GM21367 (cell line): ENCODE measurements around the gene IGF2BP2.

ENCODE experiments used
- ATAC-seq: cut with Tn5 transposase; IDR thresholded peaks from one replicate; pipeline ENCODE4 v1.9.1; 2021; ENCODE audit not compliant: unreplicated experiment

IGF2BP2 gene

DNA sequence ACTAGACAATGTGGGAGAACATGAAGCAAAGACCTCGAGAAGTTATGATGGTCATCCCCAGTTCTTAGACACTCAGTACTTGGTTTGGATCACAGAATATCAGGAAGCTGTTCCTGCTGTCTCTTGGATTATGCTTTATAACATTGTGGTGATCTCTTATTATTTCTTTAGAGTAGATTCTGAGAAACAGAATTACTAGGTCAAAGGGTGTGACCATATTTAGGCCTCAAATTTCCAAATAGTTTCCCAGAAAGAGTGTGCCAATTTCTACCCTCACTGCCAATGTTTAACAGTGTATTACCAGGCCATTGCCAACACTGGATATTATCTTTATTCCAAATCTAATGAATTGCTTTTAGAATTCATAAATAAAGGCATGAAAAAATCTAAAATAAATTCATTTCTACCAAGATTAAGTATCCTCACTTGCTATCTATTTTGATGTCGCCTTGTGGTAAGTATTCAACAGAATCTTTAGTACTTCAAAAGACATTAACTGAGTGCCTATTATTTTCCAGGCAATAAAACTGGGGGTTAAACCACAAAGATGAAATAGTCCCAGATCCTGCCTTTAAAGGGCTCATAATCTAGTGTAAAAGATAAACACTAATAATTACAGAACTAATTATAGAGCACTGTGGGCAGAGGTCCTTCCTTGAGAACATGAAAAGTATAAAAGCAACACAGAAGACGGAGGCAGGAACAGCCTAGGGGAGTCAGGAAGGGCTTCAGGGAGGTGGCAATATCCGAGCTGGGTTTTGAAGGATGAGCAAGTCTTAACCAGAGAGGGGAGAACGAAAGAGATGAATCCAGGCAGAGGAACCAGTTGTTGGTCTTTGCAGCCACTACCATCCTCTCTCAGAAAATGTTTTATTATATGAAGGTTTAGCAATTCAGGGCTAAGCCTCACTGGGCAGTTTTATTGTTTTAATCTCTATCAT, 86.8 kb downstream of the IGF2BP2 start:
- no peak for ATAC-seq

GRCh38 chr3:185737020-185737419, 87.8 kb downstream of the IGF2BP2 start:
- ATAC-seq = no peak

- ATAC-seq = no peak
Observed at GRCh38 chr3:185734725-185735096, 90.1 kb downstream of the IGF2BP2 start.

- peak; percentile 51 for ATAC-seq
Observed at GRCh38 chr3:185733980-185734724, 90.7 kb downstream of the IGF2BP2 start.

DNA sequence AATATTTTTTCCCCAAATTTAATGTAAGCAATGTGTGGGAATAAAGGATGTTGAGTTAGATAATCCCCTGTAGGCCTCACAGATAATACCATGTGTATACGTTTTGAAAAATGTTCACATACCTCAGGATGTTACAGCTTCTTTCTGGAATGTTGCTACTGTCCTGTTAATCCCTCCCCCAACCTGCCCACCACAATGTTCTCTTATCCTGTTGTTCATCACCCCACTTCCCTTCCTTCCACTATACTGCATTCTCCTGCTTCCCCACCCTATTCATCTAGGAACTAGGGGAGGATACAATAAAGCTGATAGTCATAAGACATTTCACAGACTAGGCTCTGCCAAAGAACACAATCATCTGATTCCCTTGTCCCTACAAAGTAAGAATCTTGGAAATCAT, 92.1 kb downstream of the IGF2BP2 start:
- no peak for ATAC-seq

DNA sequence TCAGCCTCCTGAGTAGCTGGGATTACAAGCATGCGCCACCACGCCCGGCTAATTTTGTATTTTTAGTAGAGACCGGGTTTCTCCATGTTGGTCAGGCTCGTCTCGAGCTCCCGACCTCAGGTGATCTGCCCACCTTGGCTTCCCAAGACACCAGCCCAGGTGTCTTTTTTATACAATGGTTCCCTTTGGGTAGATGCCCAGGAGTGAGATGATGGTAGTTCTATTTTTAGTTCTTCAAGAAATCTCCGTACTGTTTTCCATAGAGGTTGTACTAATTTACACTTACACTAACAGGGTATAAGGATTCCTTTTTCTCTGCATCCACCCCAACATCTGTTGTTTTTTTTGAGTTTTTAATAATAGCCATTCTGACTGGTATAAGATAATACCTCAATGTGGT, 94.3 kb downstream of the IGF2BP2 start:
- ATAC-seq = no peak

GRCh38 chr3:185729337-185730055, 95.3 kb downstream of the IGF2BP2 start:
- no peak for ATAC-seq

DNA sequence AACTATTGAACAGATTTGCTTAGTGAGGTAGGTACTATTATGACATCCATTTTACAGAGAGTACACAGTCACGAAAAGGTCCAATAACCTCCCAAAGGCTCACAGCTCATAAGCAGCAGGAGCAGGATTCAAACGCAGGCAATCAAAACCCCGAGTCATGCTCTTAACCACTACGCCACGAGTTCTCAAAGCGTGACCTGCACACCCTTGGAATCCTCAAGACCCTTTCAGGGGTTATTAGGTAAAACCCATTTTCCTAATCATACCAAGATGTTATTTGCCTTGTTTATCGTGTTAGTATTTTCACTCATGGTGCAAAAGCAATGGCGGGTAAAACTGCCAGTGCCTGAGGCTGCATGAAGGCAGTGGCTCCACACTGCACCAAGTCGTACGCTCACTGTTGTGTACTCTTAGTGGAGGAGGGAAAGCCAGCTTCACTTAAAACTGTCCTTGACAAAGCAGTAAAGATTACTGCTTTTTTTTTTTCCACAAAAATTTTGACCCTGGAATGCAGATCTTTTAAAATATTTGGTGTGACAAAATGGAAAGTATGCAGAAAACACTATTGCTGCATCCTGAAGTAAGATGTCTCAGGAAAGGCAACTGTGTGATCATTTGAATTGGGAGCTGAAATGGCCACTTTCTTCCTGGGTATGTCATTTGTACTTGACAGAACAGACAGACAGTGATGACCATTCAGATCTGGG, 96.1 kb downstream of the IGF2BP2 start:
- ATAC-seq = no peak

GRCh38 chr3:185727873-185728272, 97.0 kb downstream of the IGF2BP2 start:
- ATAC-seq = no peak

GRCh38 chr3:185726254-185726967, 98.4 kb downstream of the IGF2BP2 start:
- no peak for ATAC-seq

DNA sequence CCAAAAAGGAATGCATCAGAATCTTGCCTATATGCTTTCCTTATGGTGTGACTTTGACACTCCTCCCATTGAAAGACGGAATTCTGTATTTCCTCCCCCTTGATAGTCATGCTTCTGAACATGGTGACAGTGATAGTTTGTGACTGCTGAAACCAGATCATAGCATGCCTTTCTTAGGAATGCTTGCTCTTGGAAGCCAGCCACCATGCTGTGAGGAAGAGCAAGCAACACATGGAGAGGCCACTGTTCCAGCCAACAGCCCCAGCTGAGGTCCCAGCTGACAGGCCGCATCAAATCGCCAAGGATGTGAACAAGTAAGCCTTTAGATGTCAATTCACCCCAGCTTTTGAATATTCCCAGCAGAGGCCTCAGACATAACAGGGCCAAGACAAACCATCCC, 100.1 kb downstream of the IGF2BP2 start:
- no peak for ATAC-seq

- no peak for ATAC-seq
Observed at GRCh38 chr3:185724251-185724650, 100.6 kb downstream of the IGF2BP2 start.

DNA sequence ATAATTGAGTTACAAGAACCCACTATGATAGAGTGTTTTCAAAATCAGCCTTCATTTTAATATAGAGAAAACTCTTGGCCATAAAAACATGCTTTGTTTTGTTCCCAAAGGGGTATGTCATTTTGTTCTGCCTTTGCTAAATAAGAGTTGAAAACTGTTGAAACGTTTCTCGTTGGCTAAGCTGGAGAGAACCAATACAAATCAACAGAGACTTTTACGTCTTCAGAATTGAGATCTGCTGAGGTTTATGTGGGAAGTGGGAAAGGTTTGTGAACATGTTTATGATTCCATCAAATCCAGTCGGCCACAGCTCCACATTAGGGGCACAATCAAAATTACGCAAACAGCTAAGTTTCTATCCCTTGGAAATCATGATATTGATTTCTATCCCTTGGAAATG, 102.0 kb downstream of the IGF2BP2 start:
- ATAC-seq = no peak

GRCh38 chr3:185721970-185722369, 102.9 kb downstream of the IGF2BP2 start:
- ATAC-seq = no peak

DNA sequence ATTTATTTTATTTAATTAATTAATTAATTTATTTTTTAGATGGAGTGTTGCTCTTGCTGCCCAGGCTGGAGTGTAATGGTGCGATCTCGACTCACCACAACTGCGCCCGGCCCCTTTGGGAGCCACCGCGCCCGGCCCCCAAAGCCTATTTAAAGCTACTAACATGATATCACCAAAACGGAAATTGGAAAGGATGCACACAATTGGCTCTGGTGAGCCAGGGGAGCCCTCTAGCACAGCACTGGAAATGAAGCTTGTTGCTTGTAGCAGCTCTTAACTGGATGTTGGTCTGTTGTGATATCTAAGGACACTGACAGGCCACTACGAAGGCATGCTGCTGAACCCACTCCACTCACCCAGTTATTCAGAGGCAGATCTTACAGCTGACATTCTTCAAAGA, 104.5 kb downstream of the IGF2BP2 start:
- ATAC-seq = no peak

DNA sequence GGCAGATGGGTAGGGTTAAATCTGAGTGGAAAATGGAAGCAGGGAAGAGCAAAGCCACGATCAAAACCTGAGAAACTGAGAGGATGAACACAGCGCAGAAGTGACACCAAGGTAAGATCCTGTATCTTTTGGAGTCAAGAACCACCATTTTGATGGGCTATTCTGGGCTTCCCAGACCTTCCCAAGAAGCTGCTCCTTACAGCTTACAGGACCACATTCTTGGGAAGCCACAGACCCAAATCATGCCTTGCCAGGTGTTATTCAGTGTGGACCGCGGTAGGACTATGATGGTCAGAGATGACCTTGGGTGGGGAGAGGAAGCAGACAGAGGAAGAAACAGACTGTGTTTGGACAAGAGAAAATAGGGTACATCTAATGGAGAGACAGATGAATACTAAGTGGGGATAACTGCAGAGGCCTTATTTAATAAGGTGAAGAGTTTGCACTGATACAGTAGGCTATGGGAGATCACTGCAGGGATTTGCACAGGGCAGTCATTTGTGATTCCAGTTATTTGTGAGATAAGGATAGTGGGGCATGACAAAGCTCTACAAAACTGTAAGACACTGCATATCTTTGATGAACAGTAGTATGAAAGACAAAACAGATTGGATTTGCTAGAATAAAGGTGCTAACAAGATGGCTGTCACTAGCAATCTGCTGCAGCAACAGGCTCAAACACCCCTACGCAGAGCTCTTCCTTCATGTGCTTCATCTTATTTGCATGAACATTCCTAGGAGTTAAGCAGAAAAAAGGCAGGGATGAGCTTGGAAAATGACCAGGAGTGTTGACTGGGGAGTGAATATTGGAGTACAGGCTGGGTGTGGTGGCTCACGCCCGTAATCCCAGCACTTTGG, 105.9 kb downstream of the IGF2BP2 start:
- no peak for ATAC-seq

DNA sequence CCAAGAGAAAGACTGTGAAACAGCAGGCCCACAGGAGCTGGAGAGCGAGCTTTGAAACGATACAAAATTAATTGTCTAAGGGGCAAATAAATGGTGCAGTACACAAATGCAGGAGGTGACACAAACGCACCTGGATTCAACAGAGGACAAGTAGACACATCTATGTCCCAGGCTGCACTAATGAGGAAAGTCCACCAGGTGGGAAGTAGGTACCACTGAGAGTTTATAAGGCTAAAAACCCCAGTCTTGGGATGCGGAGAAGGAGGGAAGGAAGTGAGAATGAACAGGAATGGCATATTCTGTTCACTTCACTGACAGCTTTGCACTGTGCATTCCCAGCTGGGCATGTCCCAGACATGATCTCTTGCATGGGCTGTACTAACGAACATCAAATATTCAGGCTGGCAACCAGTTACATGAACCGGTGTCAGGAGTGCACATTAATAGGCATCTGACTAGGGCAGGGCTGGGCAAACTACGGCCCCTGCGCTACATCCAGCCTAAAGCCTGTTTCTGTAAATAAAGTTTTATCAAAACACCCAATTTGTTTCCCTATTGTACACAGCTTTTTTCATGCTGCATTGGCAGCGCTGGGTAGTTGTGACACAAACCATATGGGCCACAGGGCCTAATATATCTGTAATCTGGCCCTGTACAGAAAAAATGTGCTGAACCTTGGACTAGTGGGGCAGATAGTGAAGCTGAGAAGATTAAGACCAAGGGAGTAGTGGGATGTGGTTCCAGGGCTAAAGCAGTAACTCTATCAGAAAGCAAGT, 107.0 kb downstream of the IGF2BP2 start:
- no peak for ATAC-seq

DNA sequence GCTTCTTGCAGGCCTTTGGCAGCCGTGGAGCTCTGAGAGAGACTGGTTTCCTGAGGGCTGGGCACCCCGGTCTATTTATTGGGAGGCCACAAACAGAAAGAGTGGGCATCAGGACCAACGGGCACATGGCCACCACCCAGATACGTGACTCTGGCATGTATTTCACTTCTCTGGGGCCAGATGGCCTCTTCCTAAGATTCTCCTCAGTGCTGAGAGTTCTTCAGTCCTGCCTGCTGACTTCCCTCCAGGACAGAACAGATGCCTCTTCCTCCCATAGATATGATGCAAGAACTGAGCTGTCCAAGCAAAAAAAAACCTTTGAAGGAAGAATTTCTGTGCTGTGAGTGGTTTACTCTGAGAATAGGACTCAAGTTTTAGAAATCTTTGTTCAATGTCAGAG, 107.7 kb downstream of the IGF2BP2 start:
- ATAC-seq = no peak
